Lower leg skin (tissue), 4 donors: Measurements from ENCODE around the gene FERMT3. TPM values are rescaled to one million over a fixed set of nuclear protein-coding genes. Genes with fewer than 3 reads are reported as not detected.

Source experiments
- DNase-seq, 2 donors: peaks; one replicate each; pipeline ENCODE4 v3.0.0-alpha.2; 2019; ENCODE audit warnings: low spot score in 2 of 2
- H3K4me3 ChIP-seq: fragments of 200-600 bp; sonication (generic); 2 replicates; pipeline ENCODE4 v1.5.1; 2017; ENCODE audit warnings: mild to moderate bottlenecking, low read depth; ENCODE audit not compliant: poor library complexity, severe bottlenecking
- CTCF ChIP-seq, 3 donors: fragments of 450-650 bp; IDR thresholded peaks; one replicate each; pipeline ENCODE4 v1.5.1; 2016; ENCODE audit warnings: antibody characterized with exemption in 3 of 3, mild to moderate bottlenecking in 3 of 3, moderate library complexity in 2 of 3
- POLR2A ChIP-seq, 2 donors: fragments of 450-650 bp; IDR thresholded peaks; one replicate each; pipeline ENCODE4 v1.6.1; 2016 to 2017; ENCODE audit warnings: antibody characterized with exemption in 2 of 2, mild to moderate bottlenecking in 1 of 2, moderate library complexity in 1 of 2
- WGBS, 2 donors: methylation state at CpG; one replicate each; pipeline ENCODE4 v1.1.5; 2018; 5-methylcytosine and 5-hydroxymethylcytosine counted together
- intact Hi-C: fragments of 100-400 bp; cut with DNase I; formaldehyde crosslinking; loops from one replicate; pipeline ENCODE4 v1.15.0; 2023; ENCODE audit warnings: low total_unique reads
- total RNA-seq, 4 donors: library from RNA; depleted of rRNA; stranded (reverse); fragments of >200 nt; gene quantifications; one replicate each; pipeline ENCODE4 v1.1.0, GENCODE V29; 2016

Gene FERMT3
- total RNA-seq, 4 donors from 2014 or later = 5.1 to 10.5 (median 8.9) TPM

GRCh38 chr11:64232182-64232966 lies 25.9 kb downstream of the FERMT3 start:
- H3K4me3 ChIP-seq = no peak overlapping the region
- no peak for DNase-seq
- intact Hi-C loops = no loop called here
- 76 to 80% methylated on average over 12 to 15 of the region's 15 CpGs for WGBS, 2 donors
- TF ChIP-seq POLR2A (IDR thresholded peaks at IDR 0.05) = no peak
- TF ChIP-seq CTCF (IDR thresholded peaks at IDR 0.05) = no peak

GRCh38 chr11:64232967-64233315 lies 26.4 kb downstream of the FERMT3 start:
- no peak for TF ChIP-seq POLR2A (IDR thresholded peaks at IDR 0.05)
- TF ChIP-seq CTCF (IDR thresholded peaks at IDR 0.05) = no peak
- no peak for DNase-seq
- no peak overlapping the region for H3K4me3 ChIP-seq
- intact Hi-C loops = no loop called here
- 63 to 68% methylated on average over 8 of the region's 8 CpGs for WGBS, 2 donors

- 3 to 5% methylated on average over 11 to 42 of the region's 62 CpGs for WGBS, 2 donors
- DNase-seq = peak in 1 of 2 donors; percentile 94
- intact Hi-C loops = no loop called here
These were observed 27.5 kb downstream of the FERMT3 start, which contains the start of gene VEGFB for GRCh38 chr11:64233913-64234586. Gene VEGFB (plus strand): TSS chr11:64234584. CDS start chr11:64234834, 250 bp downstream.

GRCh38 chr11:64234647-64235379 lies 28.3 kb downstream of the FERMT3 start:
- intact Hi-C loops = no loop called here
- WGBS, 2 donors = 1 to 7% methylated on average over 10 to 15 of the region's 80 CpGs
- no peak for DNase-seq
- H3K4me3 ChIP-seq = peak overlapping the region; percentile 44
- TF ChIP-seq CTCF (IDR thresholded peaks at IDR 0.05) (no peak), POLR2A (IDR thresholded peaks at IDR 0.05) (no peak)

More at GRCh38 chr11:64233913-64234586, 27.5 kb downstream of the FERMT3 start, which contains the start of gene VEGFB:
- H3K4me3 ChIP-seq = peak within 1 kb of the TSS; percentile 44
- TF ChIP-seq POLR2A (IDR thresholded peaks at IDR 0.05) (no peak), CTCF (IDR thresholded peaks at IDR 0.05) (no peak)

GRCh38 chr11:64235437-64236161 lies 29.1 kb downstream of the FERMT3 start:
- no peak for DNase-seq
- intact Hi-C loops = no loop called here
- TF ChIP-seq CTCF (IDR thresholded peaks at IDR 0.05) (no peak), POLR2A (IDR thresholded peaks at IDR 0.05) (no peak)
- H3K4me3 ChIP-seq = peak overlapping the region; percentile 44
- 72 to 77% methylated on average over 12 of the region's 12 CpGs for WGBS, 2 donors
